Measurements from ENCODE around the gene REEP3.

Gene REEP3

DNA sequence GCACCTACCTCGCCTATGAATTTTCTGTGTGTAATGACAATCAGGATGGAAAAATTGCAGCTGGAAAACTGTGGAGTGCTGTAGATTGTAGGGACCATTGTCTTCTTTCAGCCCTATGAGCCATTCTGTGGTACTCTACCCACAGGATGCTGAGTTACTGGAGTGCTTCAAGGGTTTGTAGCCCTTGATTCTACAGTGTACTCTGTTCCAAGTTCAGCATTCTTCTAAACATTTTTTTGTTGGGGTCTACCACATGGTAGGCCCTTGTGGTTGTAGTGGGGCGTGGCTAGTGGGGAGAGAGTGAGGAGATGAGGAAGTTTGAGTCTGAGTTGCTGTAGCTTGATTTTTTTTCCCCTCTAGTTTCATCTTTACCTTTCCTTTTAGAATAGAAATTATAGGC, 33.5 kb downstream of the REEP3 start:
- CTCF ChIA-PET = interaction anchor here (0.7 kb wide), 1 partner anchor 313 kb away, joined by 3 read pairs; no protein-coding TSS in a partner anchor
- no peaks in the 10 kb centered on the region for H3K4me1 ChIP-seq (ENCODE audit: control insufficient read depth, insufficient read depth, low read length)
- no peak overlapping the region for H3K4me3 ChIP-seq (ENCODE audit: low read depth, low read length)
- H3K27ac ChIP-seq (ENCODE audit: extremely low read depth, low read depth, low read length) = no peak overlapping the region
- POLR2A ChIA-PET = no interaction called here
- no peaks in the 10 kb centered on the region for H3K9me3 ChIP-seq (ENCODE audit: control insufficient read depth, insufficient read depth, low read depth, low read length)
- no peak for TF ChIP-seq ZNF266 (tag by site-specific recombination; IDR thresholded peaks at IDR 0.05; ENCODE audit: low read depth)
- TF ChIP-seq ZEB2 (tag by site-specific recombination; IDR thresholded peaks at IDR 0.05) = no peak
- TF ChIP-seq, protein P1, sequence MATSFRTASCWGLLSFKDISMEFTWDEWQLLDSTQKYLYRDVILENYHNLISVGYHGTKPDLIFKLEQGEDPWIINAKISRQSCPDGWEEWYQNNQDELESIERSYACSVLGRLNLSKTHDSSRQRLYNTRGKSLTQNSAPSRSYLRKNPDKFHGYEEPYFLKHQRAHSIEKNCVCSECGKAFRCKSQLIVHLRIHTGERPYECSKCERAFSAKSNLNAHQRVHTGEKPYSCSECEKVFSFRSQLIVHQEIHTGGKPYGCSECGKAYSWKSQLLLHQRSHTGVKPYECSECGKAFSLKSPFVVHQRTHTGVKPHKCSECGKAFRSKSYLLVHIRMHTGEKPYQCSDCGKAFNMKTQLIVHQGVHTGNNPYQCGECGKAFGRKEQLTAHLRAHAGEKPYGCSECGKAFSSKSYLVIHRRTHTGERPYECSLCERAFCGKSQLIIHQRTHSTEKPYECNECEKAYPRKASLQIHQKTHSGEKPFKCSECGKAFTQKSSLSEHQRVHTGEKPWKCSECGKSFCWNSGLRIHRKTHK (tag by site-specific recombination; IDR thresholded peaks at IDR 0.05) = no peak
- TF ChIP-seq EGR2 (tag by site-specific recombination; IDR thresholded peaks at IDR 0.05; ENCODE audit: low read depth) = no peak
- TF ChIP-seq ZNF792 (tag by site-specific recombination; IDR thresholded peaks at IDR 0.05) = no peak
- TF ChIP-seq, protein P2, sequence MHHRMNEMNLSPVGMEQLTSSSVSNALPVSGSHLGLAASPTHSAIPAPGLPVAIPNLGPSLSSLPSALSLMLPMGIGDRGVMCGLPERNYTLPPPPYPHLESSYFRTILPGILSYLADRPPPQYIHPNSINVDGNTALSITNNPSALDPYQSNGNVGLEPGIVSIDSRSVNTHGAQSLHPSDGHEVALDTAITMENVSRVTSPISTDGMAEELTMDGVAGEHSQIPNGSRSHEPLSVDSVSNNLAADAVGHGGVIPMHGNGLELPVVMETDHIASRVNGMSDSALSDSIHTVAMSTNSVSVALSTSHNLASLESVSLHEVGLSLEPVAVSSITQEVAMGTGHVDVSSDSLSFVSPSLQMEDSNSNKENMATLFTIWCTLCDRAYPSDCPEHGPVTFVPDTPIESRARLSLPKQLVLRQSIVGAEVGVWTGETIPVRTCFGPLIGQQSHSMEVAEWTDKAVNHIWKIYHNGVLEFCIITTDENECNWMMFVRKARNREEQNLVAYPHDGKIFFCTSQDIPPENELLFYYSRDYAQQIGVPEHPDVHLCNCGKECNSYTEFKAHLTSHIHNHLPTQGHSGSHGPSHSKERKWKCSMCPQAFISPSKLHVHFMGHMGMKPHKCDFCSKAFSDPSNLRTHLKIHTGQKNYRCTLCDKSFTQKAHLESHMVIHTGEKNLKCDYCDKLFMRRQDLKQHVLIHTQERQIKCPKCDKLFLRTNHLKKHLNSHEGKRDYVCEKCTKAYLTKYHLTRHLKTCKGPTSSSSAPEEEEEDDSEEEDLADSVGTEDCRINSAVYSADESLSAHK (tag by site-specific recombination; IDR thresholded peaks at IDR 0.05) = no peak
- no peak for TF ChIP-seq ZNF473 (tag by site-specific recombination; IDR thresholded peaks at IDR 0.05)
- no peak for TF ChIP-seq ZNF341 (tag by site-specific recombination; IDR thresholded peaks at IDR 0.05; ENCODE audit: low read depth)
- TF ChIP-seq ZNF324 (tag by site-specific recombination; IDR thresholded peaks at IDR 0.05) = no peak
- TF ChIP-seq ZNF302 (tag by site-specific recombination; IDR thresholded peaks at IDR 0.05; ENCODE audit: low read depth) = no peak
- TF ChIP-seq ZNF184 (tag by site-specific recombination; IDR thresholded peaks at IDR 0.05) = no peak
- TF ChIP-seq, protein P3, sequence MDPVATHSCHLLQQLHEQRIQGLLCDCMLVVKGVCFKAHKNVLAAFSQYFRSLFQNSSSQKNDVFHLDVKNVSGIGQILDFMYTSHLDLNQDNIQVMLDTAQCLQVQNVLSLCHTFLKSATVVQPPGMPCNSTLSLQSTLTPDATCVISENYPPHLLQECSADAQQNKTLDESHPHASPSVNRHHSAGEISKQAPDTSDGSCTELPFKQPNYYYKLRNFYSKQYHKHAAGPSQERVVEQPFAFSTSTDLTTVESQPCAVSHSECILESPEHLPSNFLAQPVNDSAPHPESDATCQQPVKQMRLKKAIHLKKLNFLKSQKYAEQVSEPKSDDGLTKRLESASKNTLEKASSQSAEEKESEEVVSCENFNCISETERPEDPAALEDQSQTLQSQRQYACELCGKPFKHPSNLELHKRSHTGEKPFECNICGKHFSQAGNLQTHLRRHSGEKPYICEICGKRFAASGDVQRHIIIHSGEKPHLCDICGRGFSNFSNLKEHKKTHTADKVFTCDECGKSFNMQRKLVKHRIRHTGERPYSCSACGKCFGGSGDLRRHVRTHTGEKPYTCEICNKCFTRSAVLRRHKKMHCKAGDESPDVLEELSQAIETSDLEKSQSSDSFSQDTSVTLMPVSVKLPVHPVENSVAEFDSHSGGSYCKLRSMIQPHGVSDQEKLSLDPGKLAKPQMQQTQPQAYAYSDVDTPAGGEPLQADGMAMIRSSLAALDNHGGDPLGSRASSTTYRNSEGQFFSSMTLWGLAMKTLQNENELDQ (tag by site-specific recombination; IDR thresholded peaks at IDR 0.05; ENCODE audit: low read depth) = no peak
- no peak for TF ChIP-seq ZNF654 (tag by site-specific recombination; IDR thresholded peaks at IDR 0.05; ENCODE audit: low read depth)
- TF ChIP-seq ZNF140 (tag by site-specific recombination; IDR thresholded peaks at IDR 0.05) = no peak
- TF ChIP-seq ZNF521 (tag by site-specific recombination; IDR thresholded peaks at IDR 0.05) = no peak
- TF ChIP-seq ZNF621 (tag by site-specific recombination; IDR thresholded peaks at IDR 0.05) = no peak
- no peaks in the 10 kb centered on the region for H3K36me3 ChIP-seq (ENCODE audit: control insufficient read depth in 2 of 2, insufficient read depth in 1 of 2, low read length in 2 of 2)

DNA sequence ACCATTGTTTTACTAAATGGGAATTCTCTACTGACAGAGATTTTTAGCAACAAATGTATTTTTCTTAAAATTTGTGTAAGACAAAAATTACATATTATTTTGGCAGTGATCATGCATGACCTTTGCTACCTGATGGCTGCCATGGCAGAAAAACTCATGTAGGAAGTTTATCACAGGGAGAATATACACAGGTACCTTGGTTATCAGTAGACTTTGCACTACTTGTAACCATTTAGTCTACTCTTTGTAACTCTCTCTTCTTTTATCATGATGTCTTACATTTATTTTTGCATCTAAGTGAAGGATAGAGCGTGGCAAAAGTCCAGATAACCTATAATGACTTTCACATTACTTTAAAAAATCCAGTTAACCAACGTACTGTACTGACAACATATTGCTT, 34.1 kb downstream of the REEP3 start:
- no peaks in the 10 kb centered on the region for H3K36me3 ChIP-seq (ENCODE audit: control insufficient read depth in 2 of 2, insufficient read depth in 1 of 2, low read length in 2 of 2)
- ChIA-PET POLR2A (no interaction called here), CTCF (interaction anchor here (0.7 kb wide), 1 partner anchor 314 kb away, joined by 3 read pairs; no protein-coding TSS in a partner anchor)
- H3K27ac ChIP-seq (ENCODE audit: extremely low read depth, low read depth, low read length) = no peak overlapping the region
- no peaks in the 10 kb centered on the region for H3K9me3 ChIP-seq (ENCODE audit: control insufficient read depth, insufficient read depth, low read depth, low read length)
- H3K4me3 ChIP-seq (ENCODE audit: low read depth, low read length) = no peak overlapping the region
- H3K4me1 ChIP-seq (ENCODE audit: control insufficient read depth, insufficient read depth, low read length) = peaks cover 2% of the 10 kb centered on the region; the same call in 1 of the 2 replicates
- TF ChIP-seq, protein P4, sequence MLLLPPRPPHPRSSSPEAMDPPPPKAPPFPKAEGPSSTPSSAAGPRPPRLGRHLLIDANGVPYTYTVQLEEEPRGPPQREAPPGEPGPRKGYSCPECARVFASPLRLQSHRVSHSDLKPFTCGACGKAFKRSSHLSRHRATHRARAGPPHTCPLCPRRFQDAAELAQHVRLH (tag by site-specific recombination; IDR thresholded peaks at IDR 0.05) = no peak
- TF ChIP-seq ZBTB17 (tag by site-specific recombination; IDR thresholded peaks at IDR 0.05) (no peak), ZNF777 (tag by site-specific recombination; IDR thresholded peaks at IDR 0.05; ENCODE audit: borderline replicate concordance) (no peak), ZFP69B (tag by site-specific recombination; IDR thresholded peaks at IDR 0.05) (no peak), ZNF324 (tag by site-specific recombination; IDR thresholded peaks at IDR 0.05) (no peak), ZNF660 (tag by site-specific recombination; IDR thresholded peaks at IDR 0.05) (no peak)
- TF ChIP-seq, protein P5, sequence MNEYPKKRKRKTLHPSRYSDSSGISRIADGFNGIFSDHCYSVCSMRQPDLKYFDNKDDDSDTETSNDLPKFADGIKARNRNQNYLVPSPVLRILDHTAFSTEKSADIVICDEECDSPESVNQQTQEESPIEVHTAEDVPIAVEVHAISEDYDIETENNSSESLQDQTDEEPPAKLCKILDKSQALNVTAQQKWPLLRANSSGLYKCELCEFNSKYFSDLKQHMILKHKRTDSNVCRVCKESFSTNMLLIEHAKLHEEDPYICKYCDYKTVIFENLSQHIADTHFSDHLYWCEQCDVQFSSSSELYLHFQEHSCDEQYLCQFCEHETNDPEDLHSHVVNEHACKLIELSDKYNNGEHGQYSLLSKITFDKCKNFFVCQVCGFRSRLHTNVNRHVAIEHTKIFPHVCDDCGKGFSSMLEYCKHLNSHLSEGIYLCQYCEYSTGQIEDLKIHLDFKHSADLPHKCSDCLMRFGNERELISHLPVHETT (tag by site-specific recombination; IDR thresholded peaks at IDR 0.05) = no peak
- TF ChIP-seq, protein P6, sequence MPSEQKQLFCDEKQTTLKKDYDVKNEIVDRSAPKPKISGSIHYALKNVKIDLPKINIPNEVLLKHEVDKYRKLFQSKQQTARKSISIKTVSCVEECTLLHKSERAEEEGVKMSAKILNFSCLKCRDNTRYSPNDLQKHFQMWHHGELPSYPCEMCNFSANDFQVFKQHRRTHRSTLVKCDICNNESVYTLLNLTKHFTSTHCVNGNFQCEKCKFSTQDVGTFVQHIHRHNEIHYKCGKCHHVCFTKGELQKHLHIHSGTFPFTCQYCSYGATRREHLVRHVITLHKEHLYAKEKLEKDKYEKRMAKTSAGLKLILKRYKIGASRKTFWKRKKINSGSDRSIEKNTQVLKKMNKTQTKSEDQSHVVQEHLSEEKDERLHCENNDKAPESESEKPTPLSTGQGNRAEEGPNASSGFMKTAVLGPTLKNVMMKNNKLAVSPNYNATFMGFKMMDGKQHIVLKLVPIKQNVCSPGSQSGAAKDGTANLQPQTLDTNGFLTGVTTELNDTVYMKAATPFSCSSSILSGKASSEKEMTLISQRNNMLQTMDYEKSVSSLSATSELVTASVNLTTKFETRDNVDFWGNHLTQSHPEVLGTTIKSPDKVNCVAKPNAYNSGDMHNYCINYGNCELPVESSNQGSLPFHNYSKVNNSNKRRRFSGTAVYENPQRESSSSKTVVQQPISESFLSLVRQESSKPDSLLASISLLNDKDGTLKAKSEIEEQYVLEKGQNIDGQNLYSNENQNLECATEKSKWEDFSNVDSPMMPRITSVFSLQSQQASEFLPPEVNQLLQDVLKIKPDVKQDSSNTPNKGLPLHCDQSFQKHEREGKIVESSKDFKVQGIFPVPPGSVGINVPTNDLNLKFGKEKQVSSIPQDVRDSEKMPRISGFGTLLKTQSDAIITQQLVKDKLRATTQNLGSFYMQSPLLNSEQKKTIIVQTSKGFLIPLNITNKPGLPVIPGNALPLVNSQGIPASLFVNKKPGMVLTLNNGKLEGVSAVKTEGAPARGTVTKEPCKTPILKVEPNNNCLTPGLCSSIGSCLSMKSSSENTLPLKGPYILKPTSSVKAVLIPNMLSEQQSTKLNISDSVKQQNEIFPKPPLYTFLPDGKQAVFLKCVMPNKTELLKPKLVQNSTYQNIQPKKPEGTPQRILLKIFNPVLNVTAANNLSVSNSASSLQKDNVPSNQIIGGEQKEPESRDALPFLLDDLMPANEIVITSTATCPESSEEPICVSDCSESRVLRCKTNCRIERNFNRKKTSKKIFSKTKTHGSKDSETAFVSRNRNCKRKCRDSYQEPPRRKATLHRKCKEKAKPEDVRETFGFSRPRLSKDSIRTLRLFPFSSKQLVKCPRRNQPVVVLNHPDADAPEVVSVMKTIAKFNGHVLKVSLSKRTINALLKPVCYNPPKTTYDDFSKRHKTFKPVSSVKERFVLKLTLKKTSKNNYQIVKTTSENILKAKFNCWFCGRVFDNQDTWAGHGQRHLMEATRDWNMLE (tag by site-specific recombination; conservative IDR thresholded peaks at IDR 0.05; ENCODE audit: low read depth) = no peak
